Esophagus squamous epithelium (tissue), 4 donors: ENCODE data around the gene FOSL2.

Experiments
- POLR2A ChIP-seq, 4 donors: fragments of 450-650 bp; IDR thresholded peaks; one replicate each; pipeline ENCODE4 v1.6.1; 2017; ENCODE audit warnings: antibody characterized with exemption in 4 of 4, mild to moderate bottlenecking in 4 of 4, moderate library complexity in 3 of 4
- TF ChIP-seq, protein P1 (sequence below), 6 experiments: fragments of 450-650 bp in 4 of 6; fragments of 200-600 bp in 2 of 6; sonication (generic) in 2 of 6; IDR thresholded peaks; one replicate each; pipeline ENCODE4 v1.5.1; 2016 to 2019; ENCODE audit warnings: antibody characterized with exemption in 6 of 6, mild to moderate bottlenecking in 4 of 6, moderate library complexity in 4 of 6

DNA sequence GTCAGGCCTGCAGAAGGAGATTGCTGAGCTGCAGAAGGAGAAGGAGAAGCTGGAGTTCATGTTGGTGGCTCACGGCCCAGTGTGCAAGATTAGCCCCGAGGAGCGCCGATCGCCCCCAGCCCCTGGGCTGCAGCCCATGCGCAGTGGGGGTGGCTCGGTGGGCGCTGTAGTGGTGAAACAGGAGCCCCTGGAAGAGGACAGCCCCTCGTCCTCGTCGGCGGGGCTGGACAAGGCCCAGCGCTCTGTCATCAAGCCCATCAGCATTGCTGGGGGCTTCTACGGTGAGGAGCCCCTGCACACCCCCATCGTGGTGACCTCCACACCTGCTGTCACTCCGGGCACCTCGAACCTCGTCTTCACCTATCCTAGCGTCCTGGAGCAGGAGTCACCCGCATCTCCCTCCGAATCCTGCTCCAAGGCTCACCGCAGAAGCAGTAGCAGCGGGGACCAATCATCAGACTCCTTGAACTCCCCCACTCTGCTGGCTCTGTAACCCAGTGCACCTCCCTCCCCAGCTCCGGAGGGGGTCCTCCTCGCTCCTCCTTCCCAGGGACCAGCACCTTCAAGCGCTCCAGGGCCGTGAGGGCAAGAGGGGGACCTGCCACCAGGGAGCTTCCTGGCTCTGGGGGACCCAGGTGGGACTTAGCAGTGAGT is 19.4 kb downstream of the FOSL2 start:
- TF ChIP-seq, protein P1, sequence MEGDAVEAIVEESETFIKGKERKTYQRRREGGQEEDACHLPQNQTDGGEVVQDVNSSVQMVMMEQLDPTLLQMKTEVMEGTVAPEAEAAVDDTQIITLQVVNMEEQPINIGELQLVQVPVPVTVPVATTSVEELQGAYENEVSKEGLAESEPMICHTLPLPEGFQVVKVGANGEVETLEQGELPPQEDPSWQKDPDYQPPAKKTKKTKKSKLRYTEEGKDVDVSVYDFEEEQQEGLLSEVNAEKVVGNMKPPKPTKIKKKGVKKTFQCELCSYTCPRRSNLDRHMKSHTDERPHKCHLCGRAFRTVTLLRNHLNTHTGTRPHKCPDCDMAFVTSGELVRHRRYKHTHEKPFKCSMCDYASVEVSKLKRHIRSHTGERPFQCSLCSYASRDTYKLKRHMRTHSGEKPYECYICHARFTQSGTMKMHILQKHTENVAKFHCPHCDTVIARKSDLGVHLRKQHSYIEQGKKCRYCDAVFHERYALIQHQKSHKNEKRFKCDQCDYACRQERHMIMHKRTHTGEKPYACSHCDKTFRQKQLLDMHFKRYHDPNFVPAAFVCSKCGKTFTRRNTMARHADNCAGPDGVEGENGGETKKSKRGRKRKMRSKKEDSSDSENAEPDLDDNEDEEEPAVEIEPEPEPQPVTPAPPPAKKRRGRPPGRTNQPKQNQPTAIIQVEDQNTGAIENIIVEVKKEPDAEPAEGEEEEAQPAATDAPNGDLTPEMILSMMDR (IDR thresholded peaks at IDR 0.05) = no peak
- no peak for TF ChIP-seq POLR2A (IDR thresholded peaks at IDR 0.05)
